GM18508 (cell line): ENCODE data around the gene PSMD2.

Experiments
- ATAC-seq: cut with Tn5 transposase; IDR thresholded peaks from one replicate; pipeline ENCODE4 v1.9.1; 2021; ENCODE audit warnings: moderate number of reproducible peaks; ENCODE audit not compliant: insufficient read depth, unreplicated experiment

The PSMD2 gene

DNA sequence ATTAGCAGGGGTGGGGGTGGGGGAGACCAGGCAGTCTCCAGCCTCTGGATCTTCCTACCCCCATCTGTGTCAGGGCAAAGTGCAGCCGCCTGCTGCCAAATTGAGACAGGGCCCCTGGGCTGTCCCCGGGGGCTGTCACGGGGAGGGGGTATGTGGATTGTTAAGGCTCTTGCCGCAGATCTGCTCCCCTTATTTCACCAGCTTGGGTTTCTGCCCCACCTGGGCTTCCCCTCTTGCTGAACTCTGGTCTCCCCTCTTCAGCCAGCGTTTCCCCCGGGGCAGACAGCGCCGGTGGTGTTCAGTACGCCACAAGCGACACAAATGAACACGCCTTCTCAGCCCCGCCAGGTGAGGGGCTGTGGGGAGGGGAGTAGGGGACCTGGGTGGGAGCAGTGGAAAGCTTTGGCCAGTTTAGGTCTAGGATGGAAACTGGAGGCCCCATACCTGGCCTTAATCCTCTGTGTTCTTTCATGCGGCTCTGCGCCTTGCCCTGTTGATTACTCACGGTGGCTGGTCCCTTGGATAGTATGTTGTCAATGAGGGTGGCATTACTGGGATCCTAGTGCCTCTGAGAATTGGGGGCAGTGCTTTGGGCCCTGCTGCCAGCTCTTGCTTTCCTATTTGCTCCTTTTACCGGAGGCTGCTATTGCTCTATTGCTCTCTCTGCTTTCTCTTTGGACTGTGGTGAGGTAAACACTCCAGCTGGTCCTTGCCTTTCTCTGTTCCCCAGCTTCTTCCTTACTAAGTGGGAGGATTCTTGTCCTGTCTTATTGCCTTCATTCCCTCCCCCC is 17.0 kb downstream of the PSMD2 start:
- no peak for ATAC-seq

DNA sequence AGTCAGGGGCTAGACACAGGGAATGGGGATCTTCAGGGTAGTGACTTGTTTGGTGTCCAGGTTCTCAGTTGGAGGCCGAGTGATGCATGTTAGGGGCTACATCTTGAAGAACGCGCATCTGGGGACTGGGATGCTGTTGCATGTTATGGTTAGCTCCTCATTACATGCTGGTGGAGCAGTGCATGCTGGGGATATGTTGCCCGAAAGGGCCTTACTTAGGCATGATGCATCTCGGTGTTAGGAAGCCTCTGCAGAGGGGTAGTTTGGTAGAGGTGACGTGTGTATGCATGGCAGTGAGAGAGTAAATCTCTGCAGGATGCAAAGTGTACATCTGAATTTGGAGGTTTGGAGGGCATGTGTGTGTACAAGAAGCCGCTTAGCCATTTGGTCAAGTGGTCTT is 17.8 kb downstream of the PSMD2 start:
- ATAC-seq, result no peak

DNA sequence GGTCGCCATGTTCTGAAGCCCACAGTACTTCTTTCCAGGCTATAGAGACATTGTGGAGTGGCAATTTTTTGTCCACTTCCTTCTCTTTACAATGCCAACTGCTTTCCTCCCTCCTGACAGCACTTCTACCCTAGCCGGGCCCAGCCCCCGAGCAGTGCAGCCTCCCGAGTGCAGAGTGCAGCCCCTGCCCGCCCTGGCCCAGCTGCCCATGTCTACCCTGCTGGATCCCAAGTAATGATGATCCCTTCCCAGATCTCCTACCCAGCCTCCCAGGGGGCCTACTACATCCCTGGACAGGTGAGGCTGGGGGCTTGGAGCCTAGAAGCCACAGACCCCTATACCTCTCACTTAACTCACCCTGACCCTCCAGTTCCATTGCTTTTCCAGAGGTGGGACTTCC is 18.2 kb downstream of the PSMD2 start:
- no peak for ATAC-seq

DNA sequence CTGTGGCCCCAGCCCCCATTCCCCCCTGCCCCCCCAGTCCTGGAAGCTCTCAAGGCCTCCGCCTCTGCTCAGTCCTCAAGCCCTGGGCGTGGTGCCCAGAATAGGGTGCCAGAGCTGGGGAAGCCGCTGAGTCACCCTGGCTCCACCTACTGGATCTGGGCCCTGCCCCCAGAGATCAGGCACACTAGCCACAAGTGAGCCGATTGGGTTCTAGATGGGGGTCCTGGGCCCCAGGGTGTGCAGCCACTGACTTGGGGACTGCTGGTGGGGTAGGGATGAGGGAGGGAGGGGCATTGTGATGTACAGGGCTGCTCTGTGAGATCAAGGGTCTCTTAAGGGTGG is 21.0 kb downstream of the PSMD2 start:
- ATAC-seq, result no peak

DNA sequence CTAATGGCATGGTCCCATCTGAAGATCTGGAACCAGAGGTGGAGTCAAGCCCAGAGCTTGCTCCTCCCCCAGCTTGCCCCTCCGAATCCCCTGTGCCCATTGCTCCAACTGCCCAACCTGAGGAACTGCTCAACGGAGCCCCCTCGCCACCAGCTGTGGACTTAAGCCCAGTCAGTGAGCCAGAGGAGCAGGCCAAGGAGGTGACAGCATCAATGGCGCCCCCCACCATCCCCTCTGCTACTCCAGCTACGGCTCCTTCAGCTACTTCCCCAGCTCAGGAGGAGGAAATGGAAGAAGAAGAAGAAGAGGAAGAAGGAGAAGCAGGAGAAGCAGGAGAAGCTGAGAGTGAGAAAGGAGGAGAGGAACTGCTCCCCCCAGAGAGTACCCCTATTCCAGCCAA is 22.6 kb downstream of the PSMD2 start:
- ATAC-seq, result no peak

DNA sequence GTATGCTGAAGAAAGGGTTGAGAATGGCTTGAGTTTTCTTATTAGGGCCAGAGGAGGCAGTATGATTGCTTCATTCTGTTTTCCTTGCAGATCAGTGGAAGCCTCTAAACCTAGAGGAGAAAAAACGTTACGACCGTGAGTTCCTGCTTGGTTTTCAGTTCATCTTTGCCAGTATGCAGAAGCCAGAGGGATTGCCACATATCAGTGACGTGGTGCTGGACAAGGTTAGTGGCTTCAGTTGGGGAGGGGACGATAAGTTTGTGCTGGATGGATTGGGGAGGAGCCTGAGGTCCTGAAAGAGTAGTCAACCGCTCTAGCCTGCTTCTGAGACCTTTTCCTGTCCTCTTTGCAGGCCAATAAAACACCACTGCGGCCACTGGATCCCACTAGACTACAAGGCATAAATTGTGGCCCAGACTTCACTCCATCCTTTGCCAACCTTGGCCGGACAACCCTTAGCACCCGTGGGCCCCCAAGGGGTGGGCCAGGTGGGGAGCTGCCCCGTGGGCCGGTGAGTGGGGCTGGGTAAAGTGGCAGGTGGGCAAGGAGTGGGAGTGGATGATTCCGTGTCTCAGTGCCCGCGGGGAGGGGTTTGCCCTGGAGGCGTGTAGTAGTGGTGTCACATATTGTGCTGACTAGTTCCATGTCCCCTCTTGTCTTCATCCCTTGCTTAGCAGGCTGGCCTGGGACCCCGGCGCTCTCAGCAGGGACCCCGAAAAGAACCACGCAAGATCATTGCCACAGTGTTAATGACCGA is 23.9 kb downstream of the PSMD2 start:
- ATAC-seq, result no peak

DNA sequence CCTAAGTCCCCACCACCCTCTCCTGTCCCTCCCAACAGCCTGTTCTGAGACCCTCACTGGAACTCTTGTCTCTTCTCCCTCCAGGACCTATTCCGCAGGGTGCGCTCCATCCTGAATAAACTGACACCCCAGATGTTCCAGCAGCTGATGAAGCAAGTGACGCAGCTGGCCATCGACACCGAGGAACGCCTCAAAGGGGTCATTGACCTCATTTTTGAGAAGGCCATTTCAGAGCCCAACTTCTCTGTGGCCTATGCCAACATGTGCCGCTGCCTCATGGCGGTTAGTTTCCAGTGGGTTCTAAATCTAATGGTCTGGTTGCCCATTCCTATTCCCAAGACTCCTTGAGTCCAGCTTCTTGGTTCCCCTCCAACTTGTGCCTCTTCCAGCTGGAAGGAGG is 24.7 kb downstream of the PSMD2 start:
- ATAC-seq, result no peak

DNA sequence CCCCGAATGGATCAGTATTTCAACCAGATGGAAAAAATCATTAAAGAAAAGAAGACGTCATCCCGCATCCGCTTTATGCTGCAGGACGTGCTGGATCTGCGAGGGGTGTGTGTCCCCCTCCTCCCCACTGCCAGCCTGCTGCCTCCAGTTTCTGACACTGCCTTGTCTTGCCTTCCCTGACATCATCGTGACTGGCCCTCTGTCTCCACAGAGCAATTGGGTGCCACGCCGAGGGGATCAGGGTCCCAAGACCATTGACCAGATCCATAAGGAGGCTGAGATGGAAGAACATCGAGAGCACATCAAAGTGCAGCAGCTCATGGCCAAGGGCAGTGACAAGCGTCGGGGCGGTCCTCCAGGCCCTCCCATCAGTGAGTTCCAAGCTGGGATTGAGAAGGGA is 26.2 kb downstream of the PSMD2 start:
- no peak for ATAC-seq

DNA sequence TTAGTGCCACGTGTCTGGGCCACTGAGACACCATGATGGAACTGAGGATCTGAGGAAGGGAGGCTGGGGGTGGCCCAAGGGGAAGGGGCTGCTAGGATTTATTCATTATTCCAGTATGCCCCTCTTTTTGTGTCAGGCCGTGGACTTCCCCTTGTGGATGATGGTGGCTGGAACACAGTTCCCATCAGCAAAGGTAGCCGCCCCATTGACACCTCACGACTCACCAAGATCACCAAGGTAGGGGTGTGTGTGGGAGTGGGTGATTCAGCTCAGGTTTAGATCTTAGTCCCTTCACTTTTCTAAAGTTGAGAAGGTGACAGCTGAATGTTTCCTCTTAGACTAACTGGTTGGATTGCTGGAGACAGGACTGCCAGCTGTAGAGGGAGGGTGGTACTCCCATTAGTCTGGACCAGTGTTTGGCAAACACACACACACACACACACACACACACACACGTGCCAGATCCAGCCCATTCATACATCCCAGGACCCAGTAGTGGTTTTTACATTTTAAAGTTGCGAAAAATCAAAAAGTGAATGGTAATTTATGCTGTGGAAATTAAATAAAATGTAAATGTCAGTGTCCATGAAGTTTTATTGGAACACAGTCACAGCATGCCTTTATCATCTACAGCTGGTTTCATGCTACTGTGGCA is 26.8 kb downstream of the PSMD2 start:
- no peak for ATAC-seq

DNA sequence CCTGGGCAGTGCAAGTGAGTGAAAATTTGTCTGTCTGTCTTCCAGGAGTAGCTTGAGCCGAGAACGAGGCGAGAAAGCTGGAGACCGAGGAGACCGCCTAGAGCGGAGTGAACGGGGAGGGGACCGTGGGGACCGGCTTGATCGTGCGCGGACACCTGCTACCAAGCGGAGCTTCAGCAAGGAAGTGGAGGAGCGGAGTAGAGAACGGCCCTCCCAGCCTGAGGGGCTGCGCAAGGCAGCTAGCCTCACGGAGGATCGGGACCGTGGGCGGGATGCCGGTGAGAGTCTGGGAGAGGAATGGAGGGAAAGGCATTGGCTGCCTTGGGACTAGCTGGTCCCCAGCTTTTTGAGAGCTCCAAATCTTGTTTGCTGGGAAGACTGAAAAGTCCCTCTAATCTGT is 28.1 kb downstream of the PSMD2 start:
- ATAC-seq, result no peak

DNA sequence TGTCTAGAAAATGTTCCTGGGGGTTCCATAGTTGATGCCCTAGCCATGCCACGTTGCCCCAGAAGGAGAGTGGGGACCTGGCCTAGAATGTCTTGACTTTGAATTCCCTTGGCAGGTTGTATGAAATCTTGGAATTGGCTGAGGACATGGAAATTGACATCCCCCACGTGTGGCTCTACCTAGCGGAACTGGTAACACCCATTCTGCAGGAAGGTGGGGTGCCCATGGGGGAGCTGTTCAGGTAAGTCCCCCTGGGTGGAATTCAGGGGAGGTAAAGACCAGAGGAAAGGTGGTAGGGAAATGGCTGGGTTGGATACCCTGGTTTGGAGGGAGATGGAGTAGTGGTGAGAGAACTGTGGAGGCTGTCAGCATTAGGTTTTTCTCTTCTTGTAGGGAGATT is 29.5 kb downstream of the PSMD2 start:
- no peak for ATAC-seq

DNA sequence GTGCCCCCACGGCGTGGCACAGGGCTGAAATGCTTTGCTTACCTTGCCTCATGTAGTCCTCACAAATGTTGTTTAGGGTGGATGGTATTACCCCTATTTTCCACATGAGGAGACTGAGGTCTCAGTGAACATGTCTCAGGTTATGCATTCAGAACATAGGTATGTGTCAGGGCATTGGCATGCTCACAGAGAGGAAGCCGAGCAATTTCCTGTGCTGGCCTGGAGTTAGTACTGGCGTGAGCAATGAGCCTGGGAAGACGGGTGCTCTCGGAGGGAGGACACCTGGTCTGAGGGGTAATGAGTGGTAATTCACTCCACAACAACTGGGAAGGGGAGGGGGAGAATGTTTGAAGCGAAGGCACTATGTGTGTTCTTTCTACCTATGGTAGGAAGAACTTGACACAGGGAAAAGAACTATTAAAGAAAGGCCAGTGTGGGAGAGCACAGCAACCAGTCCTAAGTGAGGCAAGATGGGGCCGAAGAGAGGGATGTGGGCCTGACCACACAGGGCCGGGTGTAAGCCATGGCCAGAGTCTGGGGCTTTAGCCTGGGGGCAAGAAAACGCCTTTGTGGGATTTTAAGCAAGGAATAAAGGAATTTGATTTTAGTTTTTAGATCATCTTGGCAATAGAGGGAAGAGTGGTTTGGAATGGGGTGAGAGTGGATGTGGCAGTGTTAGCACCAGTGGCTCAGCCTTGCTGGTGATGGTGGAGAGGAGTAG is 33.5 kb downstream of the PSMD2 start:
- ATAC-seq, result no peak

DNA sequence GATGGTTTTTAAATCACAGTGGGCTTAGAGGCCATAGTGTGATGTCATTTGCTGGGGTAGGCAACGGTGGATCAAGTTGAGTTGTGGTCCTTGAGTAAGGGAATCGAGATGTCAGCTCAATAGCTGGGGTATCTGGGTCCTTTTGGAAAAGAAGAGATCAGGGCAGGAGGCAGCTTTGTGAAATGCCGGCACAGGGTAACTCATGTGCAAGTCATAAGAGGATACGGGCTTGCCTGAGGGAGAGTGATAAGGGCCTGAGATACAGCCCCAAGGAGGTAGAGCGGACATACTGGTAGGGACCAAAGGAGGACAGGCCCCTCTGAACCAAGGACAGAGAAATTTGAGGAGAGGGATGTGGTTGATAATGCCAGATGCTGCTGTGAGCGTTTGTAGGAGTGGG is 34.1 kb downstream of the PSMD2 start:
- ATAC-seq, result no peak

DNA sequence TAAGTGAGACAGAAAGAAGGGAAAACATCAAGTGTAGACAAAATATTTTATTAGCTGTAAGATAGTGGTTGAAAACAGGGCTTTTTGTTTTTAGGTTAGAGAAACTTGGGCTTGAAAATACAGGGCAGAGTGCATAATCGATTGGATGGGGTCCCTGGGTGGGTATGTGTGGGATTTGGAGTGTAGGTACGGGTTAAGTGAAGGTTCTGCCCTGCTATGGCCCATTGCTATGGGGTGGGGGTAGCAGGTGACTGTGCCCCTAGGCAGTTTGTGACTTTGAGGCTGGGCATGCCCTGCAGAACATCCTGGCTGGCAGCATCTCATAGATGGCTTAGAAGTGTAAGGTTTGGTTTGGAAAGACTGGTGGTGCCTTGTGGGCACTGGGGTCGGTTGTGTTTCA is 34.7 kb downstream of the PSMD2 start:
- ATAC-seq, result no peak

DNA sequence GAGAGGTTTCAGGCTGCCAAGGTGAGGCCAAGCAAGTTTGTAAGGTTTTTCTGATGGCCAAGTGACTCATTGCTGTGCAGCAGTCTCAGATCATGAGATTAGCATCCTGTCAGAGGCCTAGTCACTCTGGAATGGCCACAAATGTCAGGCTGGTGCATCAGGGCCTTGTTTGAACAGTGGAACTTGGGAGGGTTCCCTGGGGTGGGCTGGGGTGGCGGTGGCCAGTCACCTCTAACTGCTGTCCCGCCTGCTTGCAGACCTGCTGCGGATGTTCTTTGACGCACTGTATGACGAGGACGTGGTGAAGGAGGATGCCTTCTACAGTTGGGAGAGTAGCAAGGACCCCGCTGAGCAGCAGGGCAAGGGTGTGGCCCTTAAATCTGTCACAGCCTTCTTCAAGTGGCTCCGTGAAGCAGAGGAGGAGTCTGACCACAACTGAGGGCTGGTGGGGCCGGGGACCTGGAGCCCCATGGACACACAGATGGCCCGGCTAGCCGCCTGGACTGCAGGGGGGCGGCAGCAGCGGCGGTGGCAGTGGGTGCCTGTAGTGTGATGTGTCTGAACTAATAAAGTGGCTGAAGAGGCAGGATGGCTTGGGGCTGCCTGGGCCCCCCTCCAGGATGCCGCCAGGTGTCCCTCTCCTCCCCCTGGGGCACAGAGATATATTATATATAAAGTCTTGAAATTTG is 35.6 kb downstream of the PSMD2 start:
- ATAC-seq, result no peak

DNA sequence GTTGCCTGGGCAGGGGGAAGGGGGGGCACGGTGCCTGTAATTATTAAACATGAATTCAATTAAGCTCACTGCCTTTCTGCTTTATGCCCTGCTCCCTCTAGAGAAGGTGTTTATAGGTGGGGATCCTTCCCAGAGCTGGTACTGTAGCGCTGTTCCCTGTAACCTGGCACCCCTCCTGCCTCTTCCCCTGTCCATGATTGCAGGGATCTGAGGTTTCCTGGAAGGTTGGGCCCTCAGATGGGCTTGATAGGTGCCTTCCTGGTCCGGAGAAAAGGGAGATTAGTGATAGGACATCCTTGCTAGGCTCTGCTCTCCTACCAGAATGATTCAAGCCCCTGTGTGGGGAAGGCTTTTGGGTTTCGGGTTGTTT is 36.2 kb downstream of the PSMD2 start:
- ATAC-seq, result no peak

DNA sequence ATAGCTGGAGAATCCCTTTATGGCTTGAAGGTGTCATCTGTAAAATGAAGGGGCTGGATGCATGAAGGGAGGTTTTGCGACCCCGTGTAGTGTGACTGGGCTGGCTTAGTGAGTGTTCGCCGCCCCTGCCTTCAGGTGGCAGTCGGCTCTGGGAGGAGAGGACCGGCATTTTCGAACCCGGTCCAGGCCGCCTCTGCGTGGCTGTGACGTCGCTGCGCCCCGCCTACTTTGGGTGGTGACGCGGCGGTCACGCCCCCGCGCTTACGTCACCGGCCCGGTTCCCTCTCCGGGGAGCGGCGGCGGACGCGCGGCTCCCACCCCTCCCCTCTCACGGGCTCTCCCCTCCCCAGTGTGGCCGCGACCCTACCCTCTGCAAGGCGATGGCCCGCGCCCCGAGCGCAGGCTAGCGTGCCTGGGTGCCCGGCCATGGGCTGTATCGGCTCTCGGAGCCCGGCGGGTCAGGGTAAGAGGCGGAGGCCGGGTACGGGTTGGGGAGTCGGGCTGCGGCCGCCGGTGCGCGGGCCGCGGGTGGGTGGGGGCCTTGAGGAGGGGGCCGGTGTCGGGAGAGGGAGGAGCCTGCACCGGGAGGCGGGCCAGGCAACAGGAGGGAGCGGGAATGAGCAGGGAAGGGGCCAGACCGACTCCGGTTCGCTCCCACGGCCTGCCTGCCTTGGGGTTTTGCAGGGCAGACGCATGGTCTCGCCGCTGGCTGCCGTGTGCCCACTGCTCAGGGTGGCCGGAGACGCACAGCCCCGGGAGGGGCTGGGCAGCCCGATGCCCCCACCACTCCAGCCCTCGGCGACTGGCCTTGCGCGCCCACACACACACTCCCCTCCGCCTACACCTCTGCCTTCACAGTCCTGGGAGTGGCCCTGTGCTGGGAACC is 36.9 kb downstream of the PSMD2 start:
- no peak for ATAC-seq

DNA sequence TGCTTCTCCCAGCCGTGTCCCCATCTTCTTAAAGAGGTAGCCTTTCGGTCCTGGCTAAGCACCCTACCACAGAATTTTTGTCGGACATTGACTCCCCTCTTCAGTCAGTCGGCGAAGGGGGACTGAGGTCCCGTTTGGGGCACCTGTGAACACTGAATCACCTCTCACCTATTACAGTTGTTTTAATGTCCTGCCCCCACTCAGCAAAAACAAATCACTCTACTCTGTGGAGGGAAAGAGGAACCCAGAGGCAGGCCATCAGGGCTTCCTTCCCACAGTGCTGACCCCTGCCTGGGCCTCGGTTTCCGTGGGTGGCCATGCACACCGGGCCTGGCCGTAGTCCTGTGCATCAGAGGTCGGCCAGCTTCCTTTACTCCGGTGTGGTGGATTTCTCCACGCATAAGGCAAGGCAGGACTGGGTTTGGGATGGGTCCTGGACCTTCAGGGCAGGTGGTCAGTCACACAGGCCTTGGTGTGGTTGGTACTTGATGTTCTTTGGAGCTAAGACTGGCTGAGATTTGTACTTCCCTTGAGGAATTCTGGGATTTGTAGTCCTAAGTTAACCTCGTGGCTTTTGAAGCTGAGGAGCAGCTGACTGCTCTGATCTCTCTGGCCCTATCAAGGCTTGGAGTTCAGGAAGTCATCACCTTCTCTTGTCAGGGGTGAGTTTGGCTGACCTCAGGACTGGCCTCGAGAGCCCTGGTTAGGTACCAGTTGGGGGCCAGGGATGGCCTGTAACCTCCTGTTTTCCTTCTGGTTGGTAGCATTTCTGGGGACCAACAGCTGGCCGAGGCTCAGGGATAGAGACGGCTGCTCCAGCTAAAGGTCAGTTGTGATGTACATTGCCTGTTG is 37.7 kb downstream of the PSMD2 start:
- ATAC-seq, result no peak

DNA sequence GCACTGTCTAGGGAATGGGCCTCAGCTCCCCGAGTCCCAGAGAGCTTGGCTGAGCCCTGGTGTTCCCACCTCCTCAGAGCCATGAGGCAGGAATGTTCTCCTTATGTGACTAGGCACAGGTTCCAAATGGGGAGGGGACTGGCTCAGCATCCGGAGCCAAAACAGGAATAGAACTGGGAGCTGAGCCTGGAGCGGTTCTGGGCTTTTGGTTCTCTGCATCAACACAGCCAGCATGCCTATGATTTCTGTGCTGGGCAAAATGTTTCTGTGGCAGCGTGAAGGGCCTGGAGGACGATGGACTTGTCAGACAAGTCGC is 38.3 kb downstream of the PSMD2 start, which contains the start of gene FAM131A:
FAM131A (plus strand) TSS at position 202 of the 316 bp plus-strand sequence; CDS start at position 233, 31 bp downstream.
- no peak for ATAC-seq
